Stimulated activated CD4-positive, alpha-beta T cell treated with anti-CD3 and anti-CD28 coated beads, Interleukin-1b, Interleukin-23, amount 100 ng/mL, for 1 hour (primary cell): Measurements from ENCODE around the gene AGAP1.

ENCODE experiments used
- DNase-seq, 2 donors: peaks; one replicate each; pipeline ENCODE4 v3.0.0-alpha.2; 2020; ENCODE audit warnings: low read depth in 2 of 2

AGAP1 gene

DNA sequence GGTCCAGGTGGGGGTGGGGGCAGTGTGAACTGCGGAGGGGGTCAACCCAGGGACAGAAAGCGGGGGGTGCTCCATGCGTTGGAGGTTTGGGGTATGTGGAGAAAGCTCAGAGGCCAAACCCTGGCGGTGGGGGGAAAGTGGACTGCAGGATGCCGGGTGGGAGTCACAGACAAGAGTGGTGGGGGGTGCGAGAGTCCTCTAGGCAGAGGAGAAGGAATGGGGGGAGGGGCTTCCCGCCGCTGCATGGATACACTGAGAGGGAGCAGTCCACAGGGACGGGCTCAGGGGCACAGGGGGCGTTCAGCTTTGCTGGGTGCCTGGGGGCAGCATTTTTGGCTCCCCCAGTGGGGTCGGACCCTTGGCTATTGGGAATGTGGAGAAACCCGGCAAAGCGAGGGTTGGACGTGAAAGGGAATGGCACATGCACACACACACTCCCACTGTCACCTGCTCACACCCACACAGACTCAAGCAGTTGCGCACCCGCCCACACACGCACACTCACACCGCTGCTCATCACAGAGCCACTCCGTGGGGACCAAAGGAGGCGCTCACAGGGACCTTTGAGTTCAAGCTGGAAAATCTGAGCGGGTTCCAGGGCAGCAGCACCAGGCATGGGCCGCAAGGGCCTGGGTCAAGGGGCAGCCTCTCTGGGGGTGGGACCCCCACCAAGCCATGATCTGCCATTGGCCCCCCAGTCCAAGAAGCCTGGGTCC is 666.7 kb downstream of the AGAP1 start:
- DNase-seq = no peak

- DNase-seq = no peak
Measured at GRCh38 chr2:236161082-236161462, 667.2 kb downstream of the AGAP1 start.

DNA sequence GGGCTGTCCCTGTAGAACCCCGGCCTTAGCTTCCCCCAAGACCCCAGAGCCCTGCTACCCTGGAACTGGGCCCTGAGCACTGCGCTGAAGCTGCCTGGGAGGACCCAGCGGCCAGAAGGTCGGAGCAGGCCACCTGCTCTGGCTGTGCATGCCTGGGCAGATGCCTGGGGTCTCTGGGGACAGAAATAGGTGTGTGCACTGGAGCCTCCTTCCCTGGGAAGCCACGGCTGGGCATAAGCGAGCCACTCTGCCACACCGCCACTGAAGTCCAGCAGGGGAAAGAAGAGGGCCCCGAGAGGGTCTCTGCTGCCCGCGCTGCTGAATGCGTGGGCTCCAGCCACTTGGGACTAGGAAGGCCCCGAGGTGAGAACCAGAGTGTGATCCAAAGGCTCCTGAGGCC is 667.7 kb downstream of the AGAP1 start:
- DNase-seq = no peak

GRCh38 chr2:236162031-236162845 is 668.4 kb downstream of the AGAP1 start:
- DNase-seq = no peak

- no peak for DNase-seq
Measured at GRCh38 chr2:236162882-236163470, 669.1 kb downstream of the AGAP1 start.

DNA sequence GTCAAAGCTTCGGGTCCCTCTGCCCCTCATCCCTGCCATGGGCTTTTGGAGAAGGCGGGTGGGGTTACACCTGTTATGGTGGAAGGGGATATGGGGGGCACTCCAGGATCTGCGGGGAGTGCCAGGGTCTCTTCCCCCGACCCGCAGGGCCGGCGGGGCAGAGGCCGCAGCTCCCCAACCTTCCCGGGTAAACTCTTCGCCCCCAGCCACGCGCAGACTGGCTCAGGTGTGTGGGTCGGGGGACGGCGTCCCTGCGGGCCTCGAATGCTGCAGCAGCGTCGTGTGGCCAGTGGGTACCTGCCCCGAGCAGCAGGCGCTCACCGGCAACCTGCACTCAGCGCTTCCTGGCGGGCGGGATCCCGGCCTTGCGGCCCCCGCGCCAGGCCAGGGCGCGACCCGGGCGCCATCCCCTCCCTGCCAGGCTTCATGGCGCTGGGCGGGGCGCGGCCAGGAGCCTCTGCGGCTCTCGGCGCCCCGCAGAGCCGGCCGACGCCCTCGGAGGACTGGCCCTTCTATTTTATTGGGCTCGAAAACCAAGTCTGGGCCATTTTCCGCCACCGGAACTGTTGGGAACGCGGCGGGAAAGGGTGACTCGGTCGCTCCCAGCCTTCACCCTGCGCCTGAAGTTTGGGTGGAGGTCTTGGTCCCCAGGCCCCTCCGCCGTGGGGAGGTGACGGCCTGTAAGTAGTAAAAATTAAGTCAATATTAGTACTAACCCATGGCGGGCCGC is 669.8 kb downstream of the AGAP1 start:
- DNase-seq = no peak

DNA sequence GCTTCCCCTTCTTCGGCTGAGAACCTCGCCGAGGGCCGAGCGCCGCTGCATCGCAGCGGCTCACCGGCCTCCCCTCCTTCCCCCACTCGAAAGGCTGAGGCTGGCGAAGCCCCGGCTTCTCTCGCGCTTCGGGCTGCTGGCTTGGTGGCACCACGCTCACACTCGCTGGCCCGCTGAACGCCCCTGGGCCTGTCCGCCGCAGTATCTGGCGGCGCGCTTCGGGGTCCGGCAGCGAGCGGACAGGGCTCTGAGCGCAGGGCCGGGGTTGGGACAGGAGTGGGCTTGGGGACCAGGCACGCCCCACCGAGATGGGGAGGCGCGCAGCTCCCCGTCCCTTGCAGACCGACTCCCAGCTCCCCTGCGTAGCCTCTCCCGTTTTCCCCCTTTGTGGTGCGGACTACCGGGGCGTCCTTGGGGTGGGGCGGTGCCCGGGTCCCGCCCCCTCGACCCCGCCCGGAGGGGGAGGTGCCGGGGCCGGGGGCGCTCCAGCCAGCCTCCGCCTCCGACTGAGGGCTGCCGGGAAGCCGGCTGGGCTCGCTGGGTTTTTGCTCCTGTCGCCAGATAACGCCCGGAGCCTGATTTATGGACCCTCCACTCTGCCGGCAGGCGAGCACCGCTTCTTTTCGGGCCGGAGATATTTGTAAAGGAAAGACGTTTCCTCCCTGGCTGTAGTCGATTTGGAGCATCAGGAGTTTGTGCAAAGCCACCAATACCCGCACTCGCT is 670.5 kb downstream of the AGAP1 start:
- DNase-seq = no peak

GRCh38 chr2:236164925-236165841 is 671.3 kb downstream of the AGAP1 start:
- no peak for DNase-seq

- DNase-seq = no peak
Measured at GRCh38 chr2:236165842-236166795, 672.3 kb downstream of the AGAP1 start.

DNA sequence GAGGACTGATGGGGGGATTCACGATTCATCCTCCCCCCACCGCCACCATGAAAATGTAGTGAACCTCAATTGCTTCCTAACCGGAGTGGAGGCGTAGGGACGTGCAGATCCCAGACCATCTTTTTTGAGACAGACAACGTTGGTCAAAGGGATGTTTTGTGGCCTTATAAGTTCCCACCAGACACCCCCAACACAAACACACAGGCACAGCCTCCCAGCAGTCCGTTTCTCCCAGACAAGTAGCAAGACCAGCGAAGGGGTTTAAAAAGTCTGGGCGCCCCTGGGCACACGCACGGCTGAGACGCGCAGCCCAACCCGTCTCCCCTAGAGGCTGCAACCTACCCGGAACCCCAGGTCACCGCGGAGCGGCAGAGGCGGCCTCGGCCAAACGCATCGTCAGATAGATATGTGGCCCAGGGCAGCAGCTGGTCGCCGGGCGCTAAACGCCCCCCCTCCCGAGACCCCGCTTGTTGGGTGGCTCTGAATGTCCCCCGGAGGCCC is 673.0 kb downstream of the AGAP1 start:
- DNase-seq = no peak

GRCh38 chr2:236167297-236168109 is 673.7 kb downstream of the AGAP1 start:
- DNase-seq = no peak

DNA sequence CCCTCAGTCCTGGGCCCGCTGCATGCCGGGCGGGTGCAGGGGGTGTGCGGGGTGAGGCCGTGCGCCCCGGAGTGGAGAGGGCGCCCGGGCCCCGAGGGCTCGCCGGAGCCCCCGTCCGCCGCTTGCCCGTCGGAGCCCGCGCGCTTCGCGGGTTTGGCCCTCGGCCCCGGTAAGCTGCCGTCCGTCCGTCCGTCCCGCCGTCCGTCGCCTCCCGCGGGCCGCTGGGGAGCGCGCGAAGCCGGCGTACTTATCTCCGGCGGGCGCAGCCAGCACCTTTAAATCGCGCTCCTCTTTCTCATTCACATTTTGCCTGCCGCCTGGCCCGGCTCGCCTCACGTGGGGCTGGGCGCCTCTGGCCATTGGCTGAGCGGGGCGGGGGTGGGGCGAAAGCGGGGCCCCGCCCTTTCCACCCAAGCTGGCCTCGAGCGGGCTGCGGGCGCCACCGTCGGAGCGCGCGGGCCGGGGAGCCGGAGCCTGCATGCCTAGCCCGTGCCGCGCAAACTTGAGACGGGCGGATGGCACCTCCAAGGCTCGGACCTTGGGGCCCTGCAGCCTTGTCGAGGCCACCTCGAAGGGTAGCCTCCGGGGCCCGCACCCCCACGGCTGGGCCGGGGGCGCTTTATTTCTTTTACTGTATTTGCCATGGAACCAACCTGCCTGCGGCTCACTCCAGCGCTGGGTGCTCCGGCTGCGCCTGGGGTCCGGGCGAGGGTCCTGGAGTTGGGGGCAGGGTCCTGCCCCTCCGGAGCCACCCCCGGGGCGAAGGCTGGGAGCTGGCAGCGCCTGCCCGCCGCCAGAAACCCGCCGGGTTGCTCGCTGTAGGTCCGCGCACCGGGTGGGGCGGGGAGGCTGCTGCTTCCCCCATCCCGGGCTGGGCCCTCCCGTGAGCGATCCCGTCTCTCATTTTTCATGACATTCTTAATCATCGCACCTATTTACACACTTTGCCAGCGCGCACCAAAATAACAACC is 674.6 kb downstream of the AGAP1 start, which contains the start of gene GBX2:
Gene GBX2 (minus strand): TSS at position 277 of the 971 bp plus-strand sequence. CDS start 415 bp downstream, outside the sequence.
- DNase-seq = no peak

GRCh38 chr2:236169151-236169721 is 675.4 kb downstream of the AGAP1 start:
- DNase-seq = no peak

- no peak for DNase-seq
Measured at GRCh38 chr2:236169741-236170589, 676.1 kb downstream of the AGAP1 start.

DNA sequence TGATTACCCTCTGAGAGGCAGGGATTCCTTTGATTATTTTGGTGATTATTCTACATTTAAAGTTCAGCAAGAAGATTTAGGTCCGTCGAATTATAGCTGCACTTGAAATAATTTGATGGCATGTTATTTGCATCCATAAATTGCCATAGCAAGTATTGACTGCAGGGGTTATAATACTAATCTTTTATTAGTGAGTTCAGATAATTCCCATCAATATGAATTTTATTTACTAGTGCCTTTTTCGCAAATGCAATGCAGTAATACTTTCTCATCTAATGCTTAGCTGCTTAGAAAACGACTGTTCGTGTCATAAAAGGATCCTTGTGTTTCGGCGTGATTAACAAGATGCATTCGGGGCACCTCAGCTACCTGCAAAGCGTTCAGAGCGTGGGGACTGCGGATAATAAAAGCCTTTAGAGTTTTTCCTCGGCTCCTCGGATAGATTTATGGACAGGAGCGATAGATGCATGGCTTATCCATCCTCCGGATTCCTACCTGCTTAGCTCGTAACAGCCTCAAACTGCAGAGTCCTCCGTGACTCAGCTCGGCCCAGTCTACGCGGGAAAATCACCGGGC is 676.8 kb downstream of the AGAP1 start:
- DNase-seq = no peak
